BJ (cell line): ENCODE data around the gene UBE2D4. TPM values are rescaled to one million over a fixed set of nuclear protein-coding genes. Genes with fewer than 3 reads are reported as not detected.

Experiments
- CTCF ChIA-PET: fragments of 350-600 bp; formaldehyde crosslinking; extraction: SDS; loops from one replicate; lab custom pipeline; 2021; ENCODE audit warnings: antibody characterized with exemption, inconsistent platforms; lab: Yijun Ruan, JAX
- POLR2A ChIA-PET: fragments of 300-600 bp; sonication (Branson Sonifier 250); formaldehyde crosslinking; extraction: SDS; loops from one replicate; lab custom pipeline; 2021; ENCODE audit warnings: antibody characterized with exemption; lab: Charles Lee
- DNase-seq: peaks from one replicate; pipeline ENCODE4 v3.0.0-alpha.2; 2011; ENCODE audit warnings: low read depth
- H3K27me3 ChIP-seq: 2 replicates; pipeline ENCODE4 v1.6.0; 2011; ENCODE audit warnings: low read length; ENCODE audit not compliant: control insufficient read depth, insufficient read depth
- H3K36me3 ChIP-seq: 2 replicates; pipeline ENCODE4 v1.5.1; 2011; ENCODE audit warnings: low read length; ENCODE audit not compliant: control insufficient read depth, insufficient read depth
- H3K4me3 ChIP-seq: 2 replicates; pipeline ENCODE4 v1.5.1; 2011; ENCODE audit warnings: low read depth, mild to moderate bottlenecking, control low read depth, low read length
- polyA plus RNA-seq: library from polyadenylated mRNA; depleted of rRNA; stranded (reverse); fragments of >200 nt; gene quantifications from 2 replicates; pipeline ENCODE4 v1.2.3, GENCODE V29; 2011
- TF ChIP-seq, protein P1 (sequence below): IDR thresholded peaks from 2 replicates; pipeline ENCODE4 v1.5.1; 2011; ENCODE audit warnings: low read depth, mild to moderate bottlenecking, control low read depth, inconsistent platforms, low read length, moderate library complexity; ENCODE audit not compliant: insufficient read depth

The UBE2D4 gene
- polyA plus RNA-seq, 1 experiment: 27.6 TPM

GRCh38 chr7:43904533-43905208 is 21.6 kb upstream of the UBE2D4 start:
- Histone ChIP-seq H3K27me3 (no peaks in the 10 kb centered on the region), H3K36me3 (peaks cover 4% of the 10 kb centered on the region), H3K4me3 (peak overlapping the region; percentile 75)
- DNase-seq: no peak
- POLR2A ChIA-PET: no interaction called here
- CTCF ChIA-PET: interaction anchor here (0.5 to 1.2 kb wide), 5 partner anchors 10 to 183 kb away, joined by 3 to 5 read pairs (median 4); no protein-coding TSS in a partner anchor
- TF ChIP-seq, protein P1, sequence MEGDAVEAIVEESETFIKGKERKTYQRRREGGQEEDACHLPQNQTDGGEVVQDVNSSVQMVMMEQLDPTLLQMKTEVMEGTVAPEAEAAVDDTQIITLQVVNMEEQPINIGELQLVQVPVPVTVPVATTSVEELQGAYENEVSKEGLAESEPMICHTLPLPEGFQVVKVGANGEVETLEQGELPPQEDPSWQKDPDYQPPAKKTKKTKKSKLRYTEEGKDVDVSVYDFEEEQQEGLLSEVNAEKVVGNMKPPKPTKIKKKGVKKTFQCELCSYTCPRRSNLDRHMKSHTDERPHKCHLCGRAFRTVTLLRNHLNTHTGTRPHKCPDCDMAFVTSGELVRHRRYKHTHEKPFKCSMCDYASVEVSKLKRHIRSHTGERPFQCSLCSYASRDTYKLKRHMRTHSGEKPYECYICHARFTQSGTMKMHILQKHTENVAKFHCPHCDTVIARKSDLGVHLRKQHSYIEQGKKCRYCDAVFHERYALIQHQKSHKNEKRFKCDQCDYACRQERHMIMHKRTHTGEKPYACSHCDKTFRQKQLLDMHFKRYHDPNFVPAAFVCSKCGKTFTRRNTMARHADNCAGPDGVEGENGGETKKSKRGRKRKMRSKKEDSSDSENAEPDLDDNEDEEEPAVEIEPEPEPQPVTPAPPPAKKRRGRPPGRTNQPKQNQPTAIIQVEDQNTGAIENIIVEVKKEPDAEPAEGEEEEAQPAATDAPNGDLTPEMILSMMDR: no peak

GRCh38 chr7:43905209-43905946 is 20.9 kb upstream of the UBE2D4 start:
- peak overlapping the region; percentile 75 for H3K4me3 ChIP-seq
- CTCF ChIA-PET: interaction anchor here (0.5 to 1.0 kb wide), 3 partner anchors 10 to 184 kb away, joined by 4 to 5 read pairs (median 4); no protein-coding TSS in a partner anchor
- DNase-seq: no peak
- TF ChIP-seq, protein P1: no peak
- POLR2A ChIA-PET: no interaction called here
- no peaks in the 10 kb centered on the region for H3K27me3 ChIP-seq
- H3K36me3 ChIP-seq: peaks cover 4% of the 10 kb centered on the region

DNA sequence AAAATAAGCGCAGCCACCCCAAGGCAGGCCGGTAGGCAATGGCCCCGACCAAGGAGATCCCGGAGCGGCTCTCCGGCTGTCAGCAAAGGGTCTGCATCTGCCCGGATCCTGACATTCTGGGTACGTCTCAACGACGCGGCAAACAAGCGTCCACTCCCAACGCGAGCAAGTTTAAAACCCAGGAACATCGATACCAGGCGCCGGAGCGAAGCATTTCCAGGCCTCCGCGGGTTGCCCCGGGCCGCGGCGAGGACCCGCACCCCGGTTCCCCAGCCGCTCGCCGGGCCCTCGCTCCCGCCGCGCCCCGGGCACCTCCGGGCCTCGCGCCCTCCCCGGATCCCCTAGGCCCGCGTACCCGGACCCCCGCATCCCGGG is 20.3 kb upstream of the UBE2D4 start:
- no peak for DNase-seq
- Histone ChIP-seq H3K36me3 (peaks cover 4% of the 10 kb centered on the region), H3K27me3 (no peaks in the 10 kb centered on the region), H3K4me3 (peak overlapping the region; percentile 75)
- ChIA-PET CTCF (interaction anchor here (1.0 kb wide), 1 partner anchor 9 kb away, joined by 4 read pairs; no protein-coding TSS in a partner anchor), POLR2A (no interaction called here)
- TF ChIP-seq, protein P1: no peak

DNA sequence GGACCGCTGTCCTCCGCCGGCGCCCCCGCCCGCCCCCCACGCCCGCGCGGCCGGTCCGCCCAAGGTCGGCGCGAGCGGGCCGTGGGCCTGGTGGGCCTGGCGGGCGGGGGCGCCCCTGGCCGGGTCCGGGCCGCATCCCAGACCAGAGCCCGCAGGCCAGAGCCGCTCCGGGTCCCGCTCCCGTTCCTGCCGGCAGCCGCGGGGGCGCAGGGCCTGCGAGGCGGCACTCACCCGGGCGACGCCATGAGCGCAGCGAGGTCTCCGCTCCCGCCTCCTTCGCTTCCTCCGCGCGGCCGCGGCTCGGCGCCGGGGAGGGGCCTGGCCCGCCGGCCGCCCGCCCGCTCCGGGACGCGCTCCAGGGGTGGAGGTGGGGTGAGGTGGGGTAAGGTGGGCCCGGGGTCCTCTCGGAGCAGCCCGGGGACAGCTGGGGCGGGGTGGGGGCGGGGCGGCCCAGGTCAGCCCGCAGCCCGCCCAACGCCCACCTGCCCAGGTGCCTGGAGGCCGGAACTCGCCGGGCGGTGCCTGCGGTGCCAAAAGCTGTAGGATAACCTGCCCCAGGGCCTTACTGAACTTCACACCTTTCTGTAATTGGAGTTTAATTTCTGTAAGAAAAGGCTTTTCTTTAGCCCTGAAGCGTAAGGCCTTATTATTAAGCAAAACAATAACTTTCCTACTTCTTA is 19.8 kb upstream of the UBE2D4 start, which contains the start of gene URGCP:
Gene URGCP, minus strand, starts transcription at position 266 of the 680 bp plus-strand sequence. Its CDS starts 21 bp downstream, at position 245.
- Histone ChIP-seq H3K36me3 (peaks cover 1% of the 10 kb centered on the region), H3K4me3 (peak within 1 kb of the TSS; percentile 75), H3K27me3 (no peaks in the 10 kb centered on the region)
- TF ChIP-seq, protein P1: no peak
- DNase-seq: no peak
- ChIA-PET CTCF (interaction anchor here (1.2 kb wide), 1 partner anchor 20 kb away, joined by 4 read pairs; the partner anchor contains the start of gene UBE2D4), POLR2A (no interaction called here)
